Kidney (tissue), 14 donors: ENCODE data around the gene DAPK3. TPM values are rescaled to one million over a fixed set of nuclear protein-coding genes. Genes with fewer than 3 reads are reported as not detected.

ENCODE experiments used
- DNase-seq, 5 donors: peaks; one replicate each; pipeline ENCODE4 v3.0.0-alpha.2; 2013 to 2020
- FAIRE-seq: peaks from 2 replicates; lab custom pipeline; 2012; peaks lifted over from hg19 to GRCh38; lab: Jason Lieb, UNC
- H3K27ac ChIP-seq, 2 donors: one replicate each; pipeline ENCODE4 v1.7.0; 2013; ENCODE audit warnings: low read depth in 2 of 2, low read length in 2 of 2, inconsistent platforms in 1 of 2
- H3K27me3 ChIP-seq: one replicate; pipeline ENCODE4 v1.7.1; 2013; ENCODE audit warnings: low read length, inconsistent platforms; ENCODE audit not compliant: control insufficient read depth, insufficient read depth
- H3K36me3 ChIP-seq, 3 donors: one replicate each; pipeline versions ENCODE4 v1.7.0 to v1.7.1; 2013; ENCODE audit warnings: low read length in 3 of 3, control low read depth in 1 of 3, inconsistent platforms in 1 of 3; ENCODE audit not compliant: insufficient read depth in 3 of 3, control insufficient read depth in 2 of 3
- H3K4me1 ChIP-seq, 3 donors: one replicate each; pipeline versions ENCODE4 v1.7.0 to v1.7.1; 2013; ENCODE audit warnings: low read length in 3 of 3, inconsistent platforms in 1 of 3, low read depth in 1 of 3; ENCODE audit not compliant: control insufficient read depth in 2 of 3, insufficient read depth in 2 of 3
- H3K4me3 ChIP-seq, 3 donors: one replicate each; pipeline versions ENCODE4 v1.7.0 to v1.8.1; 2013; ENCODE audit warnings: low read length in 3 of 3, control low read depth in 1 of 3, inconsistent platforms in 1 of 3
- H3K9ac ChIP-seq, 3 donors: one replicate each; pipeline versions ENCODE4 v1.7.0 to v1.7.1; 2013; ENCODE audit warnings: low read length in 3 of 3, control low read depth in 1 of 3, inconsistent platforms in 1 of 3
- H3K9me3 ChIP-seq, 3 donors: one replicate each; pipeline versions ENCODE4 v1.7.0 to v1.7.1; 2013; ENCODE audit warnings: low read length in 3 of 3, control low read depth in 1 of 3, inconsistent platforms in 1 of 3; ENCODE audit not compliant: control insufficient read depth in 2 of 3, insufficient read depth in 1 of 3
- intact Hi-C: fragments of 100-400 bp; cut with DNase I; formaldehyde crosslinking; loops from one replicate; pipeline ENCODE4 v1.11.1; 2022
- polyA plus RNA-seq: library from polyadenylated mRNA; stranded (reverse); fragments of 350-450 nt; fragmentation: Illumina TruSeq; extraction: RNeasy Lipid Tissue Mini Kit (QIAGEN cat#74804); gene quantifications from one replicate; pipeline ENCODE4 v1.2.3, GENCODE V29; 2014; ENCODE audit warnings: low read depth, low replicate concordance; ENCODE audit not compliant: insufficient read depth
- total RNA-seq: library from RNA; stranded (reverse); fragmentation: NEBNext Ultra II Directional; extraction: Animal tissue kit (Norgen Biotek cat#: 25700); gene quantifications from one replicate; pipeline ENCODE4 v1.2.1, GENCODE V29; 2021
- TF ChIP-seq, protein P1 (sequence below): IDR thresholded peaks from 3 replicates; pipeline ENCODE4 v1.5.1; 2012; ENCODE audit warnings: mild to moderate bottlenecking, moderate library complexity, borderline replicate concordance; ENCODE audit not compliant: insufficient read depth; ENCODE audit errors: extremely low read depth
- donor health status: control.
- donor health status: control.
- donor health status: control.
- donor health status: control.
- donor health status: control.
- donor health status: DM: yes; HTN: yes; CAD: no.
- donor health status: Normal renal cell carcinoma (clear cell type).

DAPK3 gene
- total and polyA plus RNA-seq, 2 donors from 2014 or later = 30.6 to 54.6 TPM

DNA sequence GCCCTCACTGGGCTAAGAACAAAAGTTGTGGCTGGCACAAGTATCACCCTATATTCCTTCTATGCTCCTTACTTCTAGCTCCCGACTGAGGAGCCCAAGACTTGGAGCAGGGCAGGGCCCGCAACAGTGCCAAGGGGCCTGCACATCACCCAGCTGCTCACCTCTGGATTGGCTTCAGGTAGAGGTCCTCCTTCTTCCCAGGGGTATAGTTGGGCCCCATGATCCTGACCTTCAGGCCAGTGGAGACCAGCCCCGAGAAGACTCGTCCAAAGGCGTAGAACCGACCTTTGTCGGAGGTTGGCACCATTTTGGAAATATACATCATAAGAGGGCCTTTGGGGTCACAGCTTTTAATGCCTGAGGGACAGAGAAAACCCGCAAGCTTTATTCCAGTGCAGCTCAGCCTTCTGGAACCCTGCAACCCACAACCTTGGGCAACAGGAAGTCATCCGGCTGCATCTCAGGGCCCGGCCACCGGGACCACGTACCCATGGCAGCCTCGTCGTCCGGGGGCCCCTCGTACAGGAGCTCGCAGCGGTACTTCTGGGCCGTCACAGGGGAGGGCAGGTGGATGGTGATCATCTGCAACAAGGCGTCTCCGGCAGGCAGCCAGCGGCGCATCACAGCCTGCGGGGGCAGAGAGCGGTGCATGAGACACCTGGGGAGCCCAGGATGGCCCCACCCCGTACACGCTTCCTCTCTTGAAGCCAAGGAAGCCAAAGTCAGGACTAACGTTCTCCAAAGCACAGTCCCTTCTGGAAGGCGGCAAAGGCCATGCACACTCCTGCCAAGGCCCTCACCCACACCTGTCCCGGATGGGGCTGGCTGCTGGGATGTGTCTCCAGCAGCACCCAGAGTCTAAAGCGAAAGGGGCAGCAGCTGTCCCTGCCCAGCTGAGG, 9.7 kb upstream of the DAPK3 start:
- peaks cover under 1 to 18% (median 12%) of the 10 kb centered on the region in 3 donors for H3K4me1 ChIP-seq
- no peak overlapping the region for H3K9ac ChIP-seq
- H3K27ac ChIP-seq = no peak overlapping the region
- FAIRE-seq = no peak
- no peak for DNase-seq
- peaks cover 4 to 83% (median 58%) of the 10 kb centered on the region in 3 donors for H3K36me3 ChIP-seq
- intact Hi-C loops = no loop called here
- H3K4me3 ChIP-seq = no peak overlapping the region
- no peaks in the 10 kb centered on the region for H3K9me3 ChIP-seq
- no peaks in the 10 kb centered on the region for H3K27me3 ChIP-seq
- TF ChIP-seq, protein P1, sequence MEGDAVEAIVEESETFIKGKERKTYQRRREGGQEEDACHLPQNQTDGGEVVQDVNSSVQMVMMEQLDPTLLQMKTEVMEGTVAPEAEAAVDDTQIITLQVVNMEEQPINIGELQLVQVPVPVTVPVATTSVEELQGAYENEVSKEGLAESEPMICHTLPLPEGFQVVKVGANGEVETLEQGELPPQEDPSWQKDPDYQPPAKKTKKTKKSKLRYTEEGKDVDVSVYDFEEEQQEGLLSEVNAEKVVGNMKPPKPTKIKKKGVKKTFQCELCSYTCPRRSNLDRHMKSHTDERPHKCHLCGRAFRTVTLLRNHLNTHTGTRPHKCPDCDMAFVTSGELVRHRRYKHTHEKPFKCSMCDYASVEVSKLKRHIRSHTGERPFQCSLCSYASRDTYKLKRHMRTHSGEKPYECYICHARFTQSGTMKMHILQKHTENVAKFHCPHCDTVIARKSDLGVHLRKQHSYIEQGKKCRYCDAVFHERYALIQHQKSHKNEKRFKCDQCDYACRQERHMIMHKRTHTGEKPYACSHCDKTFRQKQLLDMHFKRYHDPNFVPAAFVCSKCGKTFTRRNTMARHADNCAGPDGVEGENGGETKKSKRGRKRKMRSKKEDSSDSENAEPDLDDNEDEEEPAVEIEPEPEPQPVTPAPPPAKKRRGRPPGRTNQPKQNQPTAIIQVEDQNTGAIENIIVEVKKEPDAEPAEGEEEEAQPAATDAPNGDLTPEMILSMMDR = no peak

DNA sequence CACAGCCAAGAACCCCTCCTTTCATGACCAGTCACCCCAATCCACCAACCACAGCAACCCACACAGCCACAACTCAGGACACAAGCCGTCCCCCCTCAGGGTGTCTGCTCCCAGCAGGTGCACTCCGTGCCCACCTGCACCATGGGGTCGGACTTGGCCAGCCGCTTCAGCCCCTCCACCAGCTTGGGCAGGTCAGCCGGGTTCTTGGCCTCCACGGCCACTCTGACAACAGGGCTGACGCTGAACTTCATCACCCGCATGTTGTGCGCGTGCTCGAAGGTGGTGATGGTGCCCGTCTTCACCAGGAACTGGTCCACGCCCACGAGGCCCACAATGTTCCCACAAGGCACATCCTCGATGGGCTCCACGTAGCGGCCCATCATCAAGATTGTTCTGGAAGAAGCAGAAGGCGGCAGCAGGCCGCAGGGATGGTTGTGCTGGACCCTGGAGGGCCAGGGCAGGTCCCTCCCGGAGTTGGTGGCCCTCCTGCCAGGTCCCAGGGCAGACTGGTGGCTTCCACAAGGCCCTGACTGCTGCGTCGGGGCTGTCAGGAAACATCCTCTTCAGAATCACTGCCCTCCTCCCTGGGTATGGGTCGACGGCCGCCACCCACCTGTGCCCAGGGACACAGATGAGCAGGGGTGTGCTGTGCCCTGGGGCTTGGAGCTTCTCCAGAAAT, 8.9 kb upstream of the DAPK3 start:
- DNase-seq (no peak), FAIRE-seq (no peak)
- Histone ChIP-seq H3K36me3 (peaks cover 4 to 90% (median 58%) of the 10 kb centered on the region in 3 donors), H3K4me1 (peaks cover 0 to 18% (median 11%) of the 10 kb centered on the region in 3 donors), H3K4me3 (no peak overlapping the region), H3K27me3 (no peaks in the 10 kb centered on the region), H3K9ac (no peak overlapping the region), H3K27ac (no peak overlapping the region), H3K9me3 (no peaks in the 10 kb centered on the region)
- TF ChIP-seq, protein P1 = no peak
- intact Hi-C loops = no loop called here

DNA sequence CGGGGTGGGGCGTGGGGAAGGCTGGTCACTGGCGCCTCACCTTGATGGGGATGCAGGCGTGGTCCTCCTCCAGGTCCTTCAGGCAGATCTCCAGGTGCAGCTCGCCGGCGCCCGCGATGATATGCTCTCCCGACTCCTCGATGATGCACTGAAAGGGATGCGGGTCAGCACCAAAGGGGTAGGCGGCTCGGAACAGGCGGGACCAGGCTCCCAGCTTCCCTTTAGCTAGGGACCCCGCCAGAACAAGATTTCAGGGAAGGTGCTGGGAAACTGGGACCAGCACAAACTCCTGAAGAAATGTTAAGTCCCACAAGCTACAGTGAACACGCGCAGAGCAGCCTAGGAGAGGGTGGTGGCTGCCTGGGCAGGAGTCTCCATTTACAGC, 8.4 kb upstream of the DAPK3 start:
- Histone ChIP-seq H3K9me3 (no peaks in the 10 kb centered on the region), H3K4me3 (no peak overlapping the region), H3K36me3 (peaks cover 4 to 86% (median 58%) of the 10 kb centered on the region in 3 donors), H3K4me1 (peaks cover 0 to 18% (median 11%) of the 10 kb centered on the region in 3 donors), H3K27me3 (no peaks in the 10 kb centered on the region), H3K9ac (no peak overlapping the region), H3K27ac (no peak overlapping the region)
- DNase-seq = no peak
- intact Hi-C loops = no loop called here
- FAIRE-seq = no peak
- TF ChIP-seq, protein P1 = no peak
